Natural killer cell (primary cell): Measurements from ENCODE around the gene SNCB. TPM values are rescaled to one million over a fixed set of nuclear protein-coding genes. Genes with fewer than 3 reads are reported as not detected.
A peak's percentile ranks its signal among the peaks of the same experiment; 100 is the strongest.

ENCODE experiments used
- ATAC-seq, 3 donors: fragments of 150-1000 bp in 2 of 3; fragments of 200-7000 bp in 1 of 3; cut with Tn5 transposase; 1 replicate in 1 of 3; 2 replicates in 2 of 3; pipeline ENCODE4 v1.10.0; 2021; ENCODE audit warnings: mild to moderate bottlenecking in 2 of 3, moderate library complexity in 2 of 3
- DNase-seq, 2 donors: peaks; one replicate each; pipeline versions ENCODE4 v3.0.0 to v3.0.0-alpha.2; 2013 to 2021; ENCODE audit warnings: mixed read lengths in 1 of 2
- H3K27ac ChIP-seq: one replicate; pipeline ENCODE4 v1.5.1; 2013; ENCODE audit warnings: mild to moderate bottlenecking, low read length
- H3K27me3 ChIP-seq: one replicate; pipeline ENCODE4 v1.6.1; 2013; ENCODE audit warnings: low read length; ENCODE audit not compliant: control insufficient read depth, insufficient read depth
- H3K36me3 ChIP-seq: one replicate; pipeline ENCODE4 v1.6.1; 2013; ENCODE audit warnings: low read length; ENCODE audit not compliant: control insufficient read depth, insufficient read depth
- H3K4me1 ChIP-seq: one replicate; pipeline ENCODE4 v1.6.1; 2013; ENCODE audit warnings: low read length; ENCODE audit not compliant: control insufficient read depth, insufficient read depth
- H3K4me3 ChIP-seq: one replicate; pipeline ENCODE4 v1.5.1; 2013; ENCODE audit warnings: low read length
- H3K9me3 ChIP-seq: one replicate; pipeline ENCODE4 v1.6.1; 2013; ENCODE audit warnings: low read length; ENCODE audit not compliant: control insufficient read depth, insufficient read depth
- H3K27ac Mint-ChIP-seq, 2 donors: one replicate each; pipeline ENCODE4 v1.8.0; 2022; ENCODE audit warnings: mild to moderate bottlenecking in 2 of 2, mixed read lengths in 2 of 2, moderate library complexity in 1 of 2
- H3K27me3 Mint-ChIP-seq, 2 donors: one replicate each; pipeline ENCODE4 v1.8.0; 2022; ENCODE audit warnings: low read depth in 2 of 2, mixed read lengths in 2 of 2
- H3K36me3 Mint-ChIP-seq: one replicate; pipeline ENCODE4 v1.8.0; 2022; ENCODE audit warnings: mixed read lengths
- H3K4me1 Mint-ChIP-seq, 2 donors: one replicate each; pipeline ENCODE4 v1.8.0; 2022; ENCODE audit warnings: mixed read lengths in 2 of 2
- H3K4me3 Mint-ChIP-seq: one replicate; pipeline ENCODE4 v1.8.0; 2022; ENCODE audit warnings: mild to moderate bottlenecking, moderate library complexity, mixed read lengths
- H3K9me3 Mint-ChIP-seq, 2 donors: one replicate each; pipeline ENCODE4 v1.8.0; 2022; ENCODE audit warnings: mixed read lengths in 2 of 2
- CTCF ChIP-seq: fragments of 200-600 bp; IDR thresholded peaks from one replicate; pipeline ENCODE4 v1.8.0; 2022; ENCODE audit warnings: antibody characterized with exemption
- WGBS: methylation state at CpG from one replicate; pipeline ENCODE4 v1.1.7; 2013; ENCODE audit warnings: missing lambda C conversion rate; ENCODE audit not compliant: insufficient coverage; 5-methylcytosine and 5-hydroxymethylcytosine counted together
- intact Hi-C: fragments of 100-400 bp; cut with micrococcal nuclease; formaldehyde crosslinking; loops from one replicate; pipeline ENCODE4 v1.14.2; 2022
- total RNA-seq, 4 donors: library from RNA; stranded (reverse); fragments of 120-200 nt in 1 of 4; gene quantifications; one replicate each; pipeline versions ENCODE4 v1.2.3 to v1.2.4, GENCODE V29; 2013 to 2022

SNCB gene
- total RNA-seq, 3 donors from 2014 or later (not counting 1 experiment from before 2014, with no cell fraction given): not detected

GRCh38 chr5:176588297-176588696, 42.0 kb downstream of the SNCB start:
- H3K27me3 Mint-ChIP-seq: peaks cover 0 to 4% of the 10 kb centered on the region in 2 donors
- no peak overlapping the region for H3K4me3 Mint-ChIP-seq
- no peaks in the 10 kb centered on the region for H3K36me3 ChIP-seq
- intact Hi-C loops: no loop called here
- H3K9me3 Mint-ChIP-seq: no peaks in the 10 kb centered on the region
- no peak overlapping the region for H3K4me3 ChIP-seq
- DNase-seq: no peak
- peak in 1 of 3 donors; percentile 35 for ATAC-seq
- no peak overlapping the region for H3K27ac Mint-ChIP-seq
- H3K36me3 Mint-ChIP-seq: no peaks in the 10 kb centered on the region
- TF ChIP-seq CTCF: no peak
- H3K27ac ChIP-seq: no peak overlapping the region
- no peaks in the 10 kb centered on the region for H3K4me1 ChIP-seq
- H3K9me3 ChIP-seq: peaks cover 16% of the 10 kb centered on the region
- no peaks in the 10 kb centered on the region for H3K4me1 Mint-ChIP-seq
- no peaks in the 10 kb centered on the region for H3K27me3 ChIP-seq

- Histone ChIP-seq H3K9me3 (peaks cover 16% of the 10 kb centered on the region), H3K27me3 (no peaks in the 10 kb centered on the region), H3K4me3 (no peak overlapping the region), H3K4me1 (no peaks in the 10 kb centered on the region), H3K27ac (no peak overlapping the region), H3K36me3 (no peaks in the 10 kb centered on the region)
- Mint-ChIP-seq H3K4me3 (no peak overlapping the region), H3K4me1 (no peaks in the 10 kb centered on the region), H3K36me3 (no peaks in the 10 kb centered on the region), H3K9me3 (no peaks in the 10 kb centered on the region), H3K27me3 (peaks cover 0 to 4% of the 10 kb centered on the region in 2 donors), H3K27ac (no peak overlapping the region)
- TF ChIP-seq CTCF: no peak
- 89% methylated on average over 6 of the region's 7 CpGs for WGBS
- intact Hi-C loops: no loop called here
- DNase-seq (no peak), ATAC-seq (no peak)
These were observed 42.9 kb downstream of the SNCB start for GRCh38 chr5:176587398-176587797.

- no peaks in the 10 kb centered on the region for H3K9me3 Mint-ChIP-seq
- intact Hi-C loops: no loop called here
- no peaks in the 10 kb centered on the region for H3K4me1 Mint-ChIP-seq
- Histone ChIP-seq H3K4me1 (no peaks in the 10 kb centered on the region), H3K27ac (no peak overlapping the region), H3K9me3 (peaks cover 16% of the 10 kb centered on the region), H3K27me3 (no peaks in the 10 kb centered on the region), H3K4me3 (no peak overlapping the region), H3K36me3 (no peaks in the 10 kb centered on the region)
- no peaks in the 10 kb centered on the region for H3K36me3 Mint-ChIP-seq
- DNase-seq: no peak
- TF ChIP-seq CTCF: no peak
- no peak for ATAC-seq
- H3K27me3 Mint-ChIP-seq: no peaks in the 10 kb centered on the region
- no peak overlapping the region for H3K4me3 Mint-ChIP-seq
- WGBS: 73% methylated on average over 4 of the region's 4 CpGs
- no peak overlapping the region for H3K27ac Mint-ChIP-seq
These were observed 47.3 kb downstream of the SNCB start for GRCh38 chr5:176583076-176583475.

GRCh38 chr5:176581361-176581760, 49.0 kb downstream of the SNCB start:
- H3K27me3 ChIP-seq: no peaks in the 10 kb centered on the region
- Mint-ChIP-seq H3K36me3 (no peaks in the 10 kb centered on the region), H3K27ac (no peak overlapping the region), H3K9me3 (no peaks in the 10 kb centered on the region), H3K27me3 (no peaks in the 10 kb centered on the region), H3K4me1 (no peaks in the 10 kb centered on the region), H3K4me3 (no peak overlapping the region)
- no peaks in the 10 kb centered on the region for H3K36me3 ChIP-seq
- no peak for DNase-seq
- intact Hi-C loops: no loop called here
- no peaks in the 10 kb centered on the region for H3K4me1 ChIP-seq
- 93% methylated on average over 10 of the region's 12 CpGs for WGBS
- no peak for ATAC-seq
- no peak overlapping the region for H3K27ac ChIP-seq
- peaks cover 16% of the 10 kb centered on the region for H3K9me3 ChIP-seq
- no peak for TF ChIP-seq CTCF
- no peak overlapping the region for H3K4me3 ChIP-seq
